Fibroblast of peridontal ligament (primary cell): ENCODE measurements around the gene NOX5.

ENCODE experiments used
- DNase-seq: peaks from one replicate; pipeline ENCODE4 v3.0.0-alpha.2; 2010; ENCODE audit errors: extremely low read depth

NOX5 gene

GRCh38 chr15:69018951-69019350, 4.5 kb downstream of the NOX5 start:
- DNase-seq, result no peak

GRCh38 chr15:69021895-69022294, 7.4 kb downstream of the NOX5 start:
- no peak for DNase-seq

GRCh38 chr15:69025320-69025719, 10.8 kb downstream of the NOX5 start:
- DNase-seq, result no peak

GRCh38 chr15:69026355-69026754, 11.9 kb downstream of the NOX5 start:
- DNase-seq, result no peak

- DNase-seq, result no peak
Measured at GRCh38 chr15:69027976-69028518, 13.6 kb downstream of the NOX5 start.

- no peak for DNase-seq
Measured at GRCh38 chr15:69031013-69032001, 16.8 kb downstream of the NOX5 start.

GRCh38 chr15:69032031-69032430, 17.5 kb downstream of the NOX5 start:
- DNase-seq, result no peak

GRCh38 chr15:69032703-69033373, 18.3 kb downstream of the NOX5 start:
- no peak for DNase-seq

GRCh38 chr15:69034352-69034751, 19.9 kb downstream of the NOX5 start:
- peak; percentile 74 for DNase-seq

- no peak for DNase-seq
Measured at GRCh38 chr15:69035205-69035917, 20.9 kb downstream of the NOX5 start.

- DNase-seq, result no peak
Measured at GRCh38 chr15:69035918-69036258, 21.4 kb downstream of the NOX5 start.

- no peak for DNase-seq
Measured at GRCh38 chr15:69036826-69037225, 22.3 kb downstream of the NOX5 start.

- DNase-seq, result no peak
Measured at GRCh38 chr15:69037482-69037881, 23.0 kb downstream of the NOX5 start.

GRCh38 chr15:69037977-69038376, 23.5 kb downstream of the NOX5 start:
- no peak for DNase-seq

- no peak for DNase-seq
Measured at GRCh38 chr15:69038508-69038907, 24.0 kb downstream of the NOX5 start.

GRCh38 chr15:69039516-69040225, 25.2 kb downstream of the NOX5 start:
- DNase-seq, result no peak

- DNase-seq, result no peak
Measured at GRCh38 chr15:69042531-69042930, 28.0 kb downstream of the NOX5 start.

- DNase-seq, result peak; percentile 32
Measured at GRCh38 chr15:69045802-69046201, 31.3 kb downstream of the NOX5 start.

GRCh38 chr15:69046781-69047180, 32.3 kb downstream of the NOX5 start:
- DNase-seq, result no peak

GRCh38 chr15:69049976-69050375, 35.5 kb downstream of the NOX5 start:
- no peak for DNase-seq

GRCh38 chr15:69055251-69055650, 40.8 kb downstream of the NOX5 start:
- DNase-seq, result no peak

GRCh38 chr15:69056365-69056764, 41.9 kb downstream of the NOX5 start:
- no peak for DNase-seq
